Natural killer cell (primary cell): ENCODE measurements around the gene TMEM221. TPM values are rescaled to one million over a fixed set of nuclear protein-coding genes. Genes with fewer than 3 reads are reported as not detected.

ENCODE experiments used
- ATAC-seq, 3 donors: fragments of 150-1000 bp in 2 of 3; fragments of 200-7000 bp in 1 of 3; cut with Tn5 transposase; 1 replicate in 1 of 3; 2 replicates in 2 of 3; pipeline ENCODE4 v1.10.0; 2021; ENCODE audit warnings: mild to moderate bottlenecking in 2 of 3, moderate library complexity in 2 of 3
- DNase-seq, 2 donors: peaks; one replicate each; pipeline versions ENCODE4 v3.0.0 to v3.0.0-alpha.2; 2013 to 2021; ENCODE audit warnings: mixed read lengths in 1 of 2
- H3K27ac ChIP-seq: one replicate; pipeline ENCODE4 v1.5.1; 2013; ENCODE audit warnings: mild to moderate bottlenecking, low read length
- H3K27me3 ChIP-seq: one replicate; pipeline ENCODE4 v1.6.1; 2013; ENCODE audit warnings: low read length; ENCODE audit not compliant: control insufficient read depth, insufficient read depth
- H3K36me3 ChIP-seq: one replicate; pipeline ENCODE4 v1.6.1; 2013; ENCODE audit warnings: low read length; ENCODE audit not compliant: control insufficient read depth, insufficient read depth
- H3K4me1 ChIP-seq: one replicate; pipeline ENCODE4 v1.6.1; 2013; ENCODE audit warnings: low read length; ENCODE audit not compliant: control insufficient read depth, insufficient read depth
- H3K4me3 ChIP-seq: one replicate; pipeline ENCODE4 v1.5.1; 2013; ENCODE audit warnings: low read length
- H3K9me3 ChIP-seq: one replicate; pipeline ENCODE4 v1.6.1; 2013; ENCODE audit warnings: low read length; ENCODE audit not compliant: control insufficient read depth, insufficient read depth
- H3K27ac Mint-ChIP-seq, 2 donors: one replicate each; pipeline ENCODE4 v1.8.0; 2022; ENCODE audit warnings: mild to moderate bottlenecking in 2 of 2, mixed read lengths in 2 of 2, moderate library complexity in 1 of 2
- H3K27me3 Mint-ChIP-seq, 2 donors: one replicate each; pipeline ENCODE4 v1.8.0; 2022; ENCODE audit warnings: low read depth in 2 of 2, mixed read lengths in 2 of 2
- H3K36me3 Mint-ChIP-seq: one replicate; pipeline ENCODE4 v1.8.0; 2022; ENCODE audit warnings: mixed read lengths
- H3K4me1 Mint-ChIP-seq, 2 donors: one replicate each; pipeline ENCODE4 v1.8.0; 2022; ENCODE audit warnings: mixed read lengths in 2 of 2
- H3K4me3 Mint-ChIP-seq: one replicate; pipeline ENCODE4 v1.8.0; 2022; ENCODE audit warnings: mild to moderate bottlenecking, moderate library complexity, mixed read lengths
- H3K9me3 Mint-ChIP-seq, 2 donors: one replicate each; pipeline ENCODE4 v1.8.0; 2022; ENCODE audit warnings: mixed read lengths in 2 of 2
- WGBS: methylation state at CpG from one replicate; pipeline ENCODE4 v1.1.7; 2013; ENCODE audit warnings: missing lambda C conversion rate; ENCODE audit not compliant: insufficient coverage; 5-methylcytosine and 5-hydroxymethylcytosine counted together
- intact Hi-C: fragments of 100-400 bp; cut with micrococcal nuclease; formaldehyde crosslinking; loops from one replicate; pipeline ENCODE4 v1.14.2; 2022
- total RNA-seq, 4 donors: library from RNA; stranded (reverse); fragments of 120-200 nt in 1 of 4; gene quantifications; one replicate each; pipeline versions ENCODE4 v1.2.3 to v1.2.4, GENCODE V29; 2013 to 2022
- TF ChIP-seq, protein P1 (sequence below): fragments of 200-600 bp; IDR thresholded peaks from one replicate; pipeline ENCODE4 v1.8.0; 2022; ENCODE audit warnings: antibody characterized with exemption

The TMEM221 gene
- total RNA-seq, 3 donors from 2014 or later (not counting 1 experiment from before 2014, with no cell fraction given) = not detected

DNA sequence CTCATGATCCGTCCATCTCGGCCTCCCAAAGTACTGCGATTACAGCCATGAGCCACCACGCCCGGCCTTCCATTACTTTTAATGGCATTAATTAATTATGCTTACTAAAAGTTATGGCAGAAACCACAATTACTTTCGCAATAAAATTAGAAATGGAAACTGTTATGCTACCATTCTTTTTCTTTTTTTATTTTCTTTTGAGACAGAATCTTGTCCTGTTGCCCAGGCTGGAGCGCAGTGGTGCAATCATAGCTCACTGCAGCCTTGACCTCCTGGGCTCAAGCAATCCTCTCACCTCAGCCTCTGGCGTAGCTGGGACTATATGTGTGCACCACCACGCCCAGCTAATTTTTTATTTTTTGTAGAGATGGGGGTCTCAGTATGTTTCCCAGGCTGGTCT, 38.5 kb downstream of the TMEM221 start:
- H3K4me1 ChIP-seq = peaks cover 31% of the 10 kb centered on the region
- no peak overlapping the region for H3K27ac ChIP-seq
- WGBS = 96% methylated on average over 8 of the region's 9 CpGs
- intact Hi-C loops = loop anchor here (10.0 kb wide), 1 partner anchor 75 kb away; the partner anchor contains the start of genes ANO8 and GTPBP3
- TF ChIP-seq, protein P1, sequence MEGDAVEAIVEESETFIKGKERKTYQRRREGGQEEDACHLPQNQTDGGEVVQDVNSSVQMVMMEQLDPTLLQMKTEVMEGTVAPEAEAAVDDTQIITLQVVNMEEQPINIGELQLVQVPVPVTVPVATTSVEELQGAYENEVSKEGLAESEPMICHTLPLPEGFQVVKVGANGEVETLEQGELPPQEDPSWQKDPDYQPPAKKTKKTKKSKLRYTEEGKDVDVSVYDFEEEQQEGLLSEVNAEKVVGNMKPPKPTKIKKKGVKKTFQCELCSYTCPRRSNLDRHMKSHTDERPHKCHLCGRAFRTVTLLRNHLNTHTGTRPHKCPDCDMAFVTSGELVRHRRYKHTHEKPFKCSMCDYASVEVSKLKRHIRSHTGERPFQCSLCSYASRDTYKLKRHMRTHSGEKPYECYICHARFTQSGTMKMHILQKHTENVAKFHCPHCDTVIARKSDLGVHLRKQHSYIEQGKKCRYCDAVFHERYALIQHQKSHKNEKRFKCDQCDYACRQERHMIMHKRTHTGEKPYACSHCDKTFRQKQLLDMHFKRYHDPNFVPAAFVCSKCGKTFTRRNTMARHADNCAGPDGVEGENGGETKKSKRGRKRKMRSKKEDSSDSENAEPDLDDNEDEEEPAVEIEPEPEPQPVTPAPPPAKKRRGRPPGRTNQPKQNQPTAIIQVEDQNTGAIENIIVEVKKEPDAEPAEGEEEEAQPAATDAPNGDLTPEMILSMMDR = no peak
- Mint-ChIP-seq H3K27ac (no peak overlapping the region), H3K4me1 (peaks cover 38 to 40% of the 10 kb centered on the region in 2 donors), H3K9me3 (no peaks in the 10 kb centered on the region), H3K36me3 (no peaks in the 10 kb centered on the region), H3K27me3 (no peaks in the 10 kb centered on the region), H3K4me3 (no peak overlapping the region)
- no peaks in the 10 kb centered on the region for H3K27me3 ChIP-seq
- H3K4me3 ChIP-seq = no peak overlapping the region
- peaks cover 32% of the 10 kb centered on the region for H3K36me3 ChIP-seq
- H3K9me3 ChIP-seq = no peaks in the 10 kb centered on the region
- no peak for ATAC-seq
- no peak for DNase-seq

DNA sequence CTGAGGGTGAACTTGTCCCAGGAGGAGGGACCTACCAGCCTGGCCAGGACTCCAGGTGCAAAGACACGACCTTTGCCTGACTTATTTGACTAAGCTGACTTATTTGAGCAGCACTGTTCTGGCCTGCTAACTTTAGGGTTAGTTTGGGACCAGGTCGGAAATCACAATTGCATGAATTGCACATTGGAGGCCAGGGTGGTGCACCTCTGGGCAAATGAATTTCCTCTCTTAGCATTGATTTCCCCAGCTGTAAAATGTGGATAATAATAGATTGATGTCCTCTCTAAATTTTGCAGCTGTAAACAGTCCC, 41.6 kb downstream of the TMEM221 start:
- ATAC-seq = no peak
- no peaks in the 10 kb centered on the region for H3K27me3 Mint-ChIP-seq
- H3K36me3 ChIP-seq = peaks cover 19% of the 10 kb centered on the region
- WGBS = 14% methylated on average over 2 of the region's 2 CpGs
- no peaks in the 10 kb centered on the region for H3K9me3 ChIP-seq
- H3K4me3 ChIP-seq = peak overlapping the region; percentile 78
- H3K27ac Mint-ChIP-seq = peak overlapping the region; percentile 89 to 97
- no peaks in the 10 kb centered on the region for H3K36me3 Mint-ChIP-seq
- TF ChIP-seq, protein P1 = no peak
- peak overlapping the region; percentile 96 for H3K4me3 Mint-ChIP-seq
- DNase-seq = no peak
- peaks cover 56% of the 10 kb centered on the region for H3K4me1 ChIP-seq
- intact Hi-C loops = loop anchor here (10.0 kb wide), 1 partner anchor 72 kb away; the partner anchor contains the start of genes ANO8 and GTPBP3
- peaks cover 43 to 45% of the 10 kb centered on the region in 2 donors for H3K4me1 Mint-ChIP-seq
- no peaks in the 10 kb centered on the region for H3K27me3 ChIP-seq
- H3K9me3 Mint-ChIP-seq = no peaks in the 10 kb centered on the region
- peak overlapping the region; percentile 89 for H3K27ac ChIP-seq

DNA sequence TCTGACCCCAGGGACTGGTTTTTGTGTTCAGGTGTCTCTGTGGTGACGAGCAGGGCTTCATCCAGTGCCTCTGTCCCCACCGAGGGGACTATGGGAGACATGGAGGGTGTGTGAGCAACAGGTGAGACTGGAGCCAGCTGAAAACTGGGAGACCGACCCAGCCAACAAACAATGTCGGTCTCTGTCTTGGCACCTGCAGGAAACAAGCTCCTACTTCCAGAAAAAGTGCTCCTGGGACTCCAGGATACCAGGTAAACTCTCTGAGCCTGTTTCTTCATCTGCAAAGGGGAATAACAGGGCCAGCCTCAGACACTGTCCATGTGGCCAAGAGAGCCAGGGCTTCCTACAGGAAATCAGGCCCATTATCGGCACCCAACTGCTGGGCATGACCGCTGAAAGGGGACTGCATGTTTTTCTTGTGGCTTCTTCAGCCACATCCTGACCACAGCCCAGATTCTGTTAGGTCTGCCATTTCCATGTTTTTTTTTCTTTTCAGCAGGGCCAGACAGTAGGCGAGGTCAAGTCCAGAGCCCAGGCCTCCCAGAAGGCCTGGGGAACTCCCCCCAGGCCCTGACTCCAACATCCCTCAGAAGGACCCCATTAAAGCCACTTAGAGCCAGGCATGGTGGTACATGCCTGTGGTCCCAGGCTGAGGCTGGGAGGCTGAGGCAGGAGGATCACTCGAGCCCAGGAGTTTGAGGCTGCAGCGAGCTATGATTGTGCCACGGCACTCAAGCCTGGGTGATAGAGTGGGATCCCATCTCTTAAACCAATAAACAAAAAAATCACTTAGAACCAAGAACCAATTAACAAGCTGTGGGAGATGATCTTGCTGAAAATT, 42.2 kb downstream of the TMEM221 start:
- Histone ChIP-seq H3K27me3 (no peaks in the 10 kb centered on the region), H3K9me3 (no peaks in the 10 kb centered on the region), H3K4me3 (peak overlapping the region; percentile 78), H3K4me1 (peaks cover 56% of the 10 kb centered on the region), H3K36me3 (peaks cover 18% of the 10 kb centered on the region), H3K27ac (peak overlapping the region; percentile 89)
- peak overlapping the region; percentile 89 to 97 for H3K27ac Mint-ChIP-seq
- 2% methylated on average over 8 of the region's 10 CpGs for WGBS
- peak overlapping the region; percentile 96 for H3K4me3 Mint-ChIP-seq
- intact Hi-C loops = loop anchor here (10.0 kb wide), 1 partner anchor 71 kb away; the partner anchor contains the start of genes ANO8 and GTPBP3
- no peaks in the 10 kb centered on the region for H3K36me3 Mint-ChIP-seq
- ATAC-seq (peak; percentile 10 to 42 (median 12)), DNase-seq (peak; percentile 33 to 47)
- H3K27me3 Mint-ChIP-seq = no peaks in the 10 kb centered on the region
- H3K4me1 Mint-ChIP-seq = peaks cover 43 to 45% of the 10 kb centered on the region in 2 donors
- TF ChIP-seq, protein P1 = no peak
- H3K9me3 Mint-ChIP-seq = no peaks in the 10 kb centered on the region
